H7 (cell line): Measurements from ENCODE around the gene GAB4. TPM values are rescaled to one million over a fixed set of nuclear protein-coding genes. Genes with fewer than 3 reads are reported as not detected.

Experiments
- DNase-seq: peaks from one replicate; pipeline ENCODE4 v3.0.0; 2012
- H3K27me3 ChIP-seq: 2 replicates; pipeline ENCODE4 v1.6.0; 2011; ENCODE audit warnings: mild to moderate bottlenecking, low read length; ENCODE audit not compliant: control insufficient read depth, insufficient read depth
- H3K36me3 ChIP-seq: replicated peaks from 2 replicates; pipeline ENCODE4 v1.5.1; 2011; ENCODE audit warnings: low read length; ENCODE audit not compliant: control insufficient read depth, insufficient read depth
- H3K4me3 ChIP-seq: 2 replicates; pipeline ENCODE4 v1.5.1; 2011; ENCODE audit warnings: low read depth, mild to moderate bottlenecking, control low read depth, low read length, moderate library complexity; ENCODE audit not compliant: insufficient read depth
- total RNA-seq: library from RNA; depleted of rRNA; stranded (reverse); fragments of >200 nt; shearing (Covaris generic); gene quantifications from 2 replicates; pipeline ENCODE4 v1.2.3, GENCODE V29; 2014

Gene GAB4
- total RNA-seq, 1 experiment from 2014 or later: 0.21 TPM

DNA sequence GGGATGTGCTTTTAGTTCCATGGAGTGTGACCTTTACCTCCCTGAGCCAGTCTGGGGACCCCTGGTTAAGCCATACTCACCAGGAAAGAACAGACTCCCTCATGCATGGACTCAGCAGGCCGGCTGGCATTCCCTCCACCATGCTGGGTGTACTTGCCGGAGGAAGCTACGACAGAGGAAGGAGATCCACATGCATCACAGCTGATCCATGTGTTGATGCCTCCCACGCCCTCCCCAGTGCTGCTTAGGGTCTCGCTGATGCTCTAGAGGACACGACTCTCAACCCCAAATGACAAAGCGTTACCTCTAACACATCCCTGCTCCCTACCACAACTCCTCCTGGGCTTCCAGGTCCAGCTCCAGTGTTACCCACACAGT, 39.8 kb downstream of the GAB4 start:
- DNase-seq: peak; percentile 4
- Histone ChIP-seq H3K36me3 (no peaks in the 10 kb centered on the region), H3K27me3 (no peaks in the 10 kb centered on the region), H3K4me3 (no peak overlapping the region)

DNA sequence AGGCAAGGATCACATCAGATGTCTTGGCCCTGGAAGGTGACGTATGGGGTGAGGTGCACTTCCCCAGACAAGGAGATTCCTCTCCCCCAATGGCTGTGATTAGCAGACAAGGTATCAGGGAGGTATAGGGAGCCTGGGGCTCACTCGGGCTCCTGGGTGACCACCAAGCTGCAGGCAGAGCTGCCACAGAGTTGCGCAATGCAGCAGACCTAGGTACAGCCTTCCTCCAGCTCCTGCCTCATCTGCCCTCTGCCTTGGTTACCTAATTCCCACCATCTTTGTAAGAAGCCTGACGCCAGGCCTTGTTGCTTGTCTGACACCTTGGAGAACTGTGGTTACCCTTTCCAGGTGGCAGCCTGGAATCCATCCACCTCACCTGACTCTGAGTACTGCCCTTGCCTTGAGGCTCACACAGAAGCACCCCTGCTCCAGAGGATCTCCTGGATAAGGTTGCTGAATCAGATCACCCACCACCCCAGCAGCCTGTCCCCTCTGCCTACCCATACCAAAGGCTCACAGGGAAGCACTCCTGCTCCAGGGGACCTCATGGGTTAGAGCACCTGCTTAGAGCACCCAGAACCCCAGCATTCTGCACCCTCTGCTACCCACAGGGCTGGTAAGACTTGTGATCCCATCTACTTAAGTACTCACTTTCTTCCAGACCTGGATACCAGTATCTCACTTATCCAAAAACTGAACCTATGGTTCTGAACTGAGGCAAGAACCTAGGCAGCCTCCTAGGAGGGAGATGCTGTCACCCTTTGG, 40.4 kb downstream of the GAB4 start:
- Histone ChIP-seq H3K4me3 (no peak overlapping the region), H3K36me3 (no peaks in the 10 kb centered on the region), H3K27me3 (no peaks in the 10 kb centered on the region)
- DNase-seq: peak; percentile 3

DNA sequence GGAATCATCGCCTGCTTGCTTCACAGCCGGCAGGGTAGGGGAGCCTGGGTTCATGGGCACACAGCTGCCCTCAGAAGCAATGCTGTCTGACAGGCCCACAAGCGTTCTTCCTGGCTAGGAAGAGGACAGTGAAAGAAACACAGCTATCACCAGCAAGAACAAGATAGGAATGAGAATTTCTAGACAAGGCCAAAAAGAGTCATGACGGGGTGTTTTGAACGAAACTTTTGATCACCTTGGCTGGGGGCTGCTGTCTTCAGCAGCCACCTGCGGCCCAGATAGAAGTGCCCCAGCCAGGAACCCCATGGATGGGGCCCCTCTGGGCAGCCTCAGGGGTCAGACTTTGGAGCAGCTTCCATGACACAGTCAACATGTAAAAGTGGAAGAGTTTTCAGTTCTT, 41.8 kb downstream of the GAB4 start:
- H3K4me3 ChIP-seq: no peak overlapping the region
- no peaks in the 10 kb centered on the region for H3K36me3 ChIP-seq
- H3K27me3 ChIP-seq: no peaks in the 10 kb centered on the region
- DNase-seq: no peak

DNA sequence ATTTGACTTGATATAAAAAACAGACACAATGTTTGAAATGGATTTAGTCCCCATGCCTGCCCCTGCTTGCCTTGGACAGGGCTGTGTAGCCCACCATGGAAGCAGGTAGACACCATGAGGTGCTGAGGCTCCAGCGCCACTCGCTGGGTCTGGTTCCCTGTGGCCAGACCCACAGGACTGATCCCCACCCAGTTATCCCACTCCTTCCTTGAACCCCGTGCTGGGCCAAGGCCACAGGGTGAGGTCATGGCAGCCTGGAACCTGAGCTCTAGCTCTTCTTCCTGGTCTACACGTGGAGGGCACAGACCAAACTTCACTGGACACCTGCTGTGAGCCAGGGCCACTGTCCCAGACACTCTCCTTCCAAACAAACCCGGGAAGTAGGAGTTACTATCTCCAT, 42.5 kb downstream of the GAB4 start:
- H3K27me3 ChIP-seq: no peaks in the 10 kb centered on the region
- no peak for DNase-seq
- no peaks in the 10 kb centered on the region for H3K36me3 ChIP-seq
- no peak overlapping the region for H3K4me3 ChIP-seq

DNA sequence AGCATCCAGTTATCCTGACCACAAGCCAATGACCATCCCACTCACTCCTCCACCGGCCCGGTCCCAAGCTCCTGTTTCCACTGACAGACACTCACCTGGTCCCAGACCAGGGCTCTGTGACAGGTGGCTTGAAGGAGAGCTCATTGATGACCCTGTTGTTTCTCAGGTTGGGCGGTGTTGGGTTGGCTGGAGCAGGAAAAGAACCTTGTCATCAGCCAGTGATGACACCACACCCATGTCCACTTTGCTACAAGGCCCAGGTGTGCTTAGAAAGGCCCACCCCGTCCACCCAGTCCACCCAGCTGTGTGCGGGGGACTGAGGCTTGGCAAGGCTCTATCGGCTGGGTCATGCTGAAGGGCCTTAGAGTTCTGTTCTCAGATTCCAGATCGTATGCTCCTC, 42.9 kb downstream of the GAB4 start:
- Histone ChIP-seq H3K4me3 (no peak overlapping the region), H3K27me3 (no peaks in the 10 kb centered on the region), H3K36me3 (no peaks in the 10 kb centered on the region)
- DNase-seq: no peak

DNA sequence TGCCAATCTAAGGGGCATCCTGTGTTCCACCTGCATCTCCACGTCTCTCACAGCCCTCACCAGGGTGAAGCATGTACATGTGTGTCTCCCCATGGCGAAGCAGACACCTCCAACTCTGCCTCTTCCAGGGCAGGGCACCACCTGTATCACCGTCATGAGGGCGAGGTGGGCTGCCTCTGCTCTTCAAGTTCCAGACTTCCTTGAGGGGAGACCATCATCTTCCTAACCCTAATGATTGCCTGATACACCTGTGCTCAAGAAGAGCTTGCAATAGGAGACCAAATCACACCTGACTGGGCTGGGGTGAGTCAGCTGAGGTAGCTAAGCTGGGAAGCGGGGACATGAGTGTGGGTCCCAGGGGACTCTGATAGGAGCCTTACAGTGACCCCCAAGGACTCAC, 43.7 kb downstream of the GAB4 start:
- Histone ChIP-seq H3K36me3 (no peaks in the 10 kb centered on the region), H3K4me3 (no peak overlapping the region), H3K27me3 (no peaks in the 10 kb centered on the region)
- DNase-seq: no peak

DNA sequence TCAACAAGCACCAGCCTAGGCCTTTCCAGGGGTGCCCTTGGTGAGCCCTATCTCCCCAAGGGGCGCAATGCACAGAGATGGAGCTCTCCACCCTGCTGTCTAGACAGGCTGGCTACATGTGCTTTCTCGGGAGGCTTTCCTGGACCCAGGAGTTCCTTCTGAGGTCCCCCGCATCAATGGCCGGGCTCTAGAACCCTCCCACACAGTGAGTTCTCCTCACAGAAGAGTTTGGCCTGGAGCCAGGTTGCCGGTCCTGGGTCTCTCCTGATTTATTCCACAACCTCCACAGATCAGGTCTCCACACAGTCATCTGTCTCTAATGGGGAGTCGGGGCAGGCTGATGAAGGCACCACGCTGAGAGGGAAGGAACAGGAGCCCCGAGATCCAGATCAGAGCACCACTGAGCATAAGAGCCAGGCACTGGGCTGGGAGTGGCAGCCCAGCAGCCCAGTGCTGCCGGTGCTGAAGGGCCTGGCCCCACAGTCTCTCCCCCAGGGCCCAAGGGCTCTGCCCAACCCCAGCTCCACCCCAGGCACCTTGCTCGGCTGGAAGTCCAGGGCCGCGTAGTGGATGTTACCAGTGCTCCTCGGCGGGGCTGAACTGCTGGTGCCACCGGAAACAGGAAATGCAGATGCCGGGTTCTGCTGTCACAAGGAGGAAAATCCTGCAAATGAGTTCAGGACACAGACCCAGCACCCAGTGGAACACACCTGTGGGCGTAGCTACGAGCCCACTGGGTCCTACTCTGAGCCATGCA, 44.7 kb downstream of the GAB4 start:
- Histone ChIP-seq H3K27me3 (no peaks in the 10 kb centered on the region), H3K4me3 (no peak overlapping the region), H3K36me3 (no peaks in the 10 kb centered on the region)
- no peak for DNase-seq

DNA sequence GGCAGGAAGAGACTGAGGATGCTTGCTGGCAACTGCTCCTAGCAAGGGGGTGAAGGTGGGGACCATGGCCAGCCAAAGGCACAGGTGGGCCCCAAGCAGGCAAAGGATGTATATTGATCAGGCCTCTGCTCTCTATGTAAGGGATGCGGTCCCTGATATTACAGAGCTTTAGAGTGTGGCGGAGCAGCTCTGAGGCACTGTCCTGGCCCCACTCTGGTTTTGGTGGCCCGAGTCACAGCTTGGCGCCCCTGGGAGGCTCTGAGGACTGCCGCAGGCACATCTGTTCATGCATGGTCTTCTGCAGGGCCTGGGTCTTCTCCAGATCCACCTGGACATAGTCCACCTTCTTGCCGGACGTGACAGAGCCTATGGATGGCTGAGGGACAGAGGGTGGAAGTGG, 45.5 kb downstream of the GAB4 start:
- H3K4me3 ChIP-seq: no peak overlapping the region
- no peaks in the 10 kb centered on the region for H3K27me3 ChIP-seq
- DNase-seq: no peak
- no peaks in the 10 kb centered on the region for H3K36me3 ChIP-seq

DNA sequence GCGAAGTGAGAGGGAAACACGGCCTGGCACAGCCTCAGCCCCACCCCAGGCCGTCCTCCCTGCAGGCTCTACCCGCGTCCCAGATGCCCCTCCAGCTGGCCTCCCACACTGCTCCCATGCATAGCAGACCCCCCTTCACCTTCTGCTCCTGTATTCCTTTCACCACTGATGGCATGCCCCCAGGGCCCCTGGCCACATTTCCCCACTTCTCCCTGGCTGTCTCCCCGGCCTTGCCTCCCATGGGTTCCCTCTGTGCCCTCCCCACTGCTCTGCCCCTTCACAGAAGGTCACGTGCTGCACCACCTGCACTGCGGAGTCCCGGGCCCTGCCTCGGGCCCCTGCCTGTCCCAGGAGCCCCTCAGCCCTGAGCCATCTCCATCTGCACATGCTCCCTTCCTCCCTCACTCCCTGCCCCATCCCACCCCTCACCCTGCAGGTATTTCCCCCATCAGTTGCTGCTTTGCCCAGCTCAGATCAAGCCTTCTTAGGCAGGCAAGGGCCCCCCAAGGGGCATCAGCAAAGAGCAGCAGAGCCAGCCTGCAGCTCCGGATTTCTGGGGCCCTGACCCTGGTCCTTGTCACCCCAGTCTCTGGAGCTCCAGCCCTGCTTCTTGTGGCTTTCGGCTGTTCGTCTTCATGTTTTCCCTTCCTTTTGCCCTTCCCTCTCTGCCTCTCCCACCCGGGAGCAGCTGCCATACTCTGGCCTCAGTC, 46.4 kb downstream of the GAB4 start:
- no peak for DNase-seq
- Histone ChIP-seq H3K36me3 (no peaks in the 10 kb centered on the region), H3K27me3 (no peaks in the 10 kb centered on the region), H3K4me3 (no peak overlapping the region)

DNA sequence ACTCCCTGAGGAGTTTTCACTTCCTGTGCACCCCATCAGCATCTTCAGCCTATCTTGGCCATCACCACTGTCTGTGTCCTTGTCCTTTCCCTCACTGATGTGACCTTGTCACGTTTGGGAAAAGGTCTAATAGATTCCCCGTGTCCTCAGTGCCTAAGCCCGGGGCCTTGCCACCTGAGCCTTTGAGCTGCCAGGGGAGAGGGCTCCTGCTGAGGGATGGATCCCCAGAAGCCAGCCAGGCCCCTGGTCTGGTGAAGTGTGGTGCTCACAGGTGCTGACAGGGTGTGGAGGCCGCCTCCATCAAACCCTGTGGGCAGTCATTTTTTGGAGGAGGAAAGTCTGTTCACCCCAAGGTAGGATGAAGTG, 47.2 kb downstream of the GAB4 start:
- H3K4me3 ChIP-seq: no peak overlapping the region
- H3K36me3 ChIP-seq: no peaks in the 10 kb centered on the region
- DNase-seq: no peak
- no peaks in the 10 kb centered on the region for H3K27me3 ChIP-seq

DNA sequence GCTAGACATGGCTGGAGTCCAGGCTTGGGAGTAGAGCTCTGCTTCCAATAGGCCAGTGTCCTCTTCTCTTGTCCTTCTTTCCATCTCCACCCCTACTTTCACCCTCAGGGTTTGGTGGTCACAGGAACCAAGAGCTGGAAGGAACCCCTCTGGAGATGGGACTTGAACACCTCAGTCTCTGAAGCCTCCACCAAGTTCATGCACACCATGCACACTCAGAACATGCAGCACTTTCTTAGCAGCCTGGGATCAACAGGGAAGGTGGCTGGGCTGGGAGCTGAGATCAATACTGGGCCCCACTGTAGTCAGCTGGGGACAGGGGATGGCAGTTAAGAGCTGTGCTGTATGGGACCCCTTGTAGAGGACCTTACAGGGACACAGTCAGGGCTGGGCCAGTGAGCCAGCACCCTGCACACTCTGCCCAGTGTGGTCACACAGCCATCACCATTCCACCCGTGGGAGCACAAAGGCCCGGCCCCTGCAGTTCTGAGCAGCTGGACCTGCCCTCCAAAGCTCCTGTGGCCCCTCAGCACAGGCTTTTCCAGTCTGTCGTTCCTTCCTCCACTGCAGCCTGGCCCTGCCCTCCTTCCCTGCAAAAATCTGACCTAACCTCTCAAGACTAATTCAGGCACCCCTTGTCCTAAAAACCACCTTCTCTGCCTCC, 47.7 kb downstream of the GAB4 start:
- peak; percentile 17 for DNase-seq
- no peaks in the 10 kb centered on the region for H3K27me3 ChIP-seq
- H3K4me3 ChIP-seq: no peak overlapping the region
- H3K36me3 ChIP-seq: no peaks in the 10 kb centered on the region

DNA sequence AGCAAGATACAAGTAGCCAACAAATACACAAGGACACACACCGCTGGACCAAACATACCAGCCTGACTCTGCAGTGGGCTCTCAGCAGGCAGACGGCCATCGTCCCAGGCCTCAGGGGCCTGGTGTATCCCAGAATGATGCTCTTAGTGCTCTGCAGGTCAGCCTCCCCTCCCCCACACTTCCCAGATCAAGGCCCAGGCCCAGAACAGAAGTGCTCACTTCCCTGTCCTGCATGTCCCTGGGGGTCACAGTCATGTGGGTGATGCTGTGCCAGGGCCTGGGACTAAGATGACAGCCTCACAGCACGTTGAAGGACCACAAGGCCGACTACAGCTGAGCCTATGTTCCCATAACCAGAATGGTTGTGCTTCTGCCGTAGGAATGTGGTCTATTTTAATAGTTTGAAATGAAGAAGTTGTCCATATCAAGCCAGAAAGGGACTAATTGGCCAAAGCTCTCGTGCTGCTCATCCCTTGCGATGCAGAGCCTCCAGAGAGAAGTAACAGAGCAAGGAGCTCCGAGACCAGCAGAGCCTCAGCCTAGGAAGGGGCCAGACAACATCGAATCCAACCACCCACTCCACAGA, 48.6 kb downstream of the GAB4 start:
- Histone ChIP-seq H3K27me3 (no peaks in the 10 kb centered on the region), H3K4me3 (no peak overlapping the region), H3K36me3 (no peaks in the 10 kb centered on the region)
- DNase-seq: peak; percentile 46

DNA sequence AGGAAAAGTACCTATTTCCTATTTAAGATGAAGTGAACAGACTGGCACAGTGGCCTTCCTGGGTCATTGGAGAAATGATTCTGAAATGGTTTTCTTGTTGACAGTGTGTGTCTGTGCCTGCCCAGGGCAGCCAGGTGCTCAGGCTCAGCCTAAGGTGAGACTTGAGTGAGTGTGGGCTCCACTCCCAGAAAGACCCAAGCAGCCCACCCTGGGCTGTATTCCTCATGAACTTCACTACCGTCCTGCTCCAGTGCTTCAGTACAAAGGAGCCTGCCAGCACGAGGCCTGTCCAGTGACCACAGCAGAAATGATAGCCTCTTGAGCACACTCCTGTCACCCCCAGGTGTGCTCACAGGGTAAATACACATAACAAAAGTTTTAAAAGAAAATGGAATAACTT, 49.5 kb downstream of the GAB4 start:
- Histone ChIP-seq H3K36me3 (no peaks in the 10 kb centered on the region), H3K4me3 (no peak overlapping the region), H3K27me3 (no peaks in the 10 kb centered on the region)
- peak; percentile 24 for DNase-seq

DNA sequence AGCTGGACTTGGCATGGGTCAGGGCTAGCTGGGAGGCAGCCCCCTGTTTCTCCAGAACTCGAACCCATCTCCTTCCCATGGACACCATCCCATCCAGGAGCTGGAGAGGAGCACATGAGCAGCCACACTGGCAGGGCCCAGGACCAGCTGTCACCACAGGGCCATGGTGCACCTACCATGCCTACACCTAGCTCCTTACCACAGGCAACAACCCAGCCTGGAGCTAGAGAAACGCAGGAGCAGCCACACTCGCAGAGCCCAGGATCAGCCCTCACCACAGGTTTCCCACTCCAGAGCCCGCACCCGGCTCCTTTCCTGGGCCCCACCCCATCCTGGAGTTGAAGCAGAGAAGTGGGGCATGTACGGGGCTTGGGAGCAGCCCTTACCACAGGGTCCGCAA, 50.2 kb downstream of the GAB4 start:
- DNase-seq: peak; percentile 21
- Histone ChIP-seq H3K36me3 (no peaks in the 10 kb centered on the region), H3K4me3 (no peak overlapping the region), H3K27me3 (no peaks in the 10 kb centered on the region)
